Omental fat pad (tissue), 4 donors: Measurements from ENCODE around the gene TCAIM. TPM values are rescaled to one million over a fixed set of nuclear protein-coding genes. Genes with fewer than 3 reads are reported as not detected.

Experiments used
- ATAC-seq: fragments of 150-250 bp; one replicate; pipeline ENCODE4 v1.9.1; 2016; ENCODE audit warnings: mild to moderate bottlenecking, moderate library complexity; ENCODE audit not compliant: low FRiP score
- DNase-seq: peaks from one replicate; pipeline ENCODE4 v3.0.0-alpha.2; 2019; ENCODE audit warnings: low spot score
- total RNA-seq, 4 donors: library from RNA; depleted of rRNA; stranded (reverse); fragments of >200 nt; gene quantifications; one replicate each; pipeline ENCODE4 v1.1.0, GENCODE V29; 2016
- TF ChIP-seq, protein P1 (sequence below), 3 donors: fragments of 450-650 bp; IDR thresholded peaks; one replicate each; pipeline ENCODE4 v1.5.1; 2016 to 2017; ENCODE audit warnings: antibody characterized with exemption in 3 of 3, mild to moderate bottlenecking in 3 of 3, moderate library complexity in 2 of 3

The TCAIM gene
- total RNA-seq, 4 donors from 2014 or later, result 16.2 to 28.7 (median 22.1) TPM

DNA sequence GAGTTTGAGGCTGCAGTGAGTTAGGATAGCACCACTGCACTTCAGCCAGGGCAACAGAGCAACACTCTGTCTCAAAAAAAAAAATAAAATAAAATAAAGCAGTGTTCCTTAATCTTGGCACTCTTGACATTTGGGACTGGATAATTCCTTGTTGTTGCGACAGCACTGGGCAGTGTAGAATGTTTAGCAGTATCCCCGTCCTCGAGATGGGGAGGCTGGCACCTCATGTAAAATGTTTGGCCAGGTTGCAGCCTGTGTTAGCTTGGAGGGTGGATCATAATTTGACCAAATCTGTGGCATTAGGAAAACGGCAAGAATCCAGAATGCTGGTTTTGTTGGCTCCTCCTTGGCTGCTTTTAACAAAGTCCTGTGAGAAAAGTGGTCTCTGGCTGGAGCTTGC is 91.9 kb downstream of the TCAIM start:
- TF ChIP-seq, protein P1, sequence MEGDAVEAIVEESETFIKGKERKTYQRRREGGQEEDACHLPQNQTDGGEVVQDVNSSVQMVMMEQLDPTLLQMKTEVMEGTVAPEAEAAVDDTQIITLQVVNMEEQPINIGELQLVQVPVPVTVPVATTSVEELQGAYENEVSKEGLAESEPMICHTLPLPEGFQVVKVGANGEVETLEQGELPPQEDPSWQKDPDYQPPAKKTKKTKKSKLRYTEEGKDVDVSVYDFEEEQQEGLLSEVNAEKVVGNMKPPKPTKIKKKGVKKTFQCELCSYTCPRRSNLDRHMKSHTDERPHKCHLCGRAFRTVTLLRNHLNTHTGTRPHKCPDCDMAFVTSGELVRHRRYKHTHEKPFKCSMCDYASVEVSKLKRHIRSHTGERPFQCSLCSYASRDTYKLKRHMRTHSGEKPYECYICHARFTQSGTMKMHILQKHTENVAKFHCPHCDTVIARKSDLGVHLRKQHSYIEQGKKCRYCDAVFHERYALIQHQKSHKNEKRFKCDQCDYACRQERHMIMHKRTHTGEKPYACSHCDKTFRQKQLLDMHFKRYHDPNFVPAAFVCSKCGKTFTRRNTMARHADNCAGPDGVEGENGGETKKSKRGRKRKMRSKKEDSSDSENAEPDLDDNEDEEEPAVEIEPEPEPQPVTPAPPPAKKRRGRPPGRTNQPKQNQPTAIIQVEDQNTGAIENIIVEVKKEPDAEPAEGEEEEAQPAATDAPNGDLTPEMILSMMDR (IDR thresholded peaks at IDR 0.05), result no peak
- no peak for ATAC-seq
- DNase-seq, result no peak

- ATAC-seq (no peak), DNase-seq (no peak)
- TF ChIP-seq, protein P1 (IDR thresholded peaks at IDR 0.05), result no peak
Measured at GRCh38 chr3:44434834-44435510, 96.4 kb downstream of the TCAIM start.

DNA sequence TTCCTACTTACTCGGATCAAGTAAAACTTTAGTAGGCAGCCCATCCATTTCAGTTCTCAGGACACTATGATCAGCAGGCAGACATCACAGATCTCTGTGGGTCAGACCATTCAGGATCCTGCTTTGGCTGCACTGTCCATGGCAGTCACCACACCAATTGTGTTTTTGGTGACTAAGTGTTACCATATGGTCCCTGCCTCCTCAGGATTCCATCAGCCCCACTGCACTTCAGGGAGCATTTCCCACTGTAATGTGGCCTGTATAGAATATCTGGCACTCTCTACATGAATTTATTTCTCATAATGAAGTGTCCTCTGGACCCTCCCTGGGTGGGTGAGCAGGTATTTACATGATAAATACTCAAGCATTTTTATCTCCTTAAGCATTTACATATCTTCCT is 97.6 kb downstream of the TCAIM start:
- TF ChIP-seq, protein P1 (IDR thresholded peaks at IDR 0.05), result no peak
- DNase-seq (no peak), ATAC-seq (no peak)

DNA sequence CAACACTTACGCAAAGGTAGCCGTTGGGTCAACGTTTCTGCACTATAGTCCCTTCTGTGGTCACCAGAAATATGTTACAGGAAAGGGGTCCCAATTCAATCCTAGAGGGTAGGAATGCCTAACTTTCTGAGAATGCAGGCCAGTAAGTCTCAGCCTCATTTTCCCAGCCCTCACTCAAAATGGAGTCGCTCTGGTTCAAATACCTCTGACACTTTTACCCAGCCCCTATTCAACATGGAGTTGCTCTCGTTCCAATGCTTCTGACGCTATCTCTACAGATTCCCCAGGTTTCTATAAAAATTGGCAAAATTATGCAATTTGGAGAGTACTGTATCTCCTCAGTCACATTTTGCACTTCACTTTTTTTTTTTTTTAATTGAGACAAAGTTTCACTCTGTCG is 99.2 kb downstream of the TCAIM start:
- DNase-seq, result no peak
- no peak for ATAC-seq
- TF ChIP-seq, protein P1 (IDR thresholded peaks at IDR 0.05), result no peak

DNA sequence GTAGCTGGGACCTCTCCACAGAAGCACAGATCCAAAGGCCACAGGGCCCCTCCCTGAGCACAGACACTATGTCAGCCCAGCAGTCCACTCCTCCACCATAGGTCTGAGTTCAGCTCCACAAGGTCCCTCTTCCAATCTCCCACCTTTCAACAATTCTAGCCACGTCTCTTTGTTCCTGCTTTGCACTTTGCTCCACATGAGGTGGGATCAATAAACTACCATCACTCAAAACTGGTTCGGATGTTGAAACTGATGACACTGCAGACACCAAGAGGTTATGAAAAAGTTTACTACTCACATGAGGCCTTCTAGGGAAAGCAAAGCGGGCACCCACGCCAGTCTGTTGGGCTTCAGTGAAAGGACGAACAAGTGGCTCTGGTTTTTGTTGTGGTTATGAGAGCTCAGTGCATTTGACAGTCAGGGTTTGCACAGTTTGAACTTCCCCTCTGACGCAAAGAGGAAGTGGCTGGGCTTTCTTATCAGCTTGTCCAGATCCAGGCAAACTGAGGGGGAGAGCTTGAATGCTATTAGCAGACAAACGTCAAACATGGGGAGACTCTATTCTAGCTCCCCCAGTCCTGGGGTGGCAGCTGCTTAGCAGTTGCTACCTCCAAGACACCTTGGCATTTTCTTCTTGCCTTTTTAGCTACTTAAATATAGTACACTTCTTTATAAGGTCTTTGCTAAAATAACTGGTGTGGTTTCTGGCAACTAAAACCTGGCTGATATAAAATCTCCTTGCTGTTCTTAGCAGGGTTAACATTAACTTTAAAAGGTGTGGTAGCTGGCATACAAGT is 101.1 kb downstream of the TCAIM start:
- DNase-seq (peak; percentile 27), ATAC-seq (peak; percentile 85)
- TF ChIP-seq, protein P1 (IDR thresholded peaks at IDR 0.05), result no peak

DNA sequence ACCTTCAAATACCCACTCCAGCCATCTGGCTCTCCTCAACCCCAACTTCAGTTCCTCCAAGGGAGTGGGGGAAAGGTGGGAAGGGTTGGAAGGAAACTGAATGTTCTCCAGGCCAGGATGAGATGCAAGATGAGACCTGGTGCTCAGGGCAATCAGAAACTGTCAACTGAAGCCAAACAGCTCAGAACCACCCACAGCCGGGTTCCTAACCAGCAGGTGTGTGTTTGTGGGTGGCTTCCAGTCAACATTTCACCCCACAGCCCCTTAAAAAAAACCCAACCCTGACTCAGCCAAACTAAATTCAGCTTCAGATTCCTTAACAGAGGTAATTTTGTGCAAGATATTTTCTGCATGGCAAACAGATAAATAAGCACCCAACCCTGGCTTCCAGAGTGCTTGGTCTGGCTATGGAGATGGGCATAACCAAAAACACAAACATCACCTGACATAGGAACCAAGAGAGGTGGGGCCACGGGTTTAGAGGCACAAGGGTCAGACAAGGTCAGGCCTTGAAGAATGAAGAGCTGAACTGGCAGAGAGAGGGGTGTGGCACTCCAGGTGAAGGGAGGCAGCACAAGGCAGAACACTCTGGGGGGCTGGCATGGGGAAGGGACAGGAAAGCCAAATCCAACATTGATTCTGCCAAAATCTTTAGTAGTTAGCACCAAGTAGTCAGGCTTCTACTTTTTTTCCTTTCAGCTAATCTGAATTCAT is 104.2 kb downstream of the TCAIM start:
- TF ChIP-seq, protein P1 (IDR thresholded peaks at IDR 0.05), result no peak
- ATAC-seq, result no peak
- no peak for DNase-seq
